ENCODE results near the gene TBC1D16.

DNA sequence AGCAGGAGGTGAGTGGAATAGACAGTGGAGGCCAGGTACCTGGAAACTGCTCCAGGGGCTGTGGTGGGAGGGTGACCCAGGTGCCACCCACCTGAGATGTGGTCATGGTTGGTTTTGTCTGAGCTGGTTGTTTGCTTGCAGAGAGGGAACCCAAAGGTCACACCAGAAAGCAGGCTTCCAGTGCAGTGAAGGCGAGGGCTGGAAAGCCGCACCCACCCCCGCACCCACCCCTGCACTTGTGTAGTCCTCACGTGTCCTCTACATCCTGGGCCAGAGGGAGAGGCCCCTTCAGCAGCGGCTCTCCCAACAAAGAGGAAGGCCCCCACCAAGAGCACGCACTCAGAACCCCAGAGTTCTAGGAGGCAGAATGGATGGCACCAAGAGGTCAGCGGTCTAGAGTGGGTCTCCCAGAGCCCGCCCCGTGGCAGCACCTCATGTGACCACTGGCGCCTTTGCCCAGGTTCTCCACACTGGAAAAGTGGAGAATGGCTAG, 103.8 kb downstream of the TBC1D16 start:
- TF ChIP-seq POLR2A (IDR thresholded peaks at IDR 0.05; ENCODE audit: extremely low read depth, insufficient read length) (no peak), MYC (IDR thresholded peaks at IDR 0.05; ENCODE audit: low read depth, low read length) (no peak)
- TF ChIP-seq, protein P1, sequence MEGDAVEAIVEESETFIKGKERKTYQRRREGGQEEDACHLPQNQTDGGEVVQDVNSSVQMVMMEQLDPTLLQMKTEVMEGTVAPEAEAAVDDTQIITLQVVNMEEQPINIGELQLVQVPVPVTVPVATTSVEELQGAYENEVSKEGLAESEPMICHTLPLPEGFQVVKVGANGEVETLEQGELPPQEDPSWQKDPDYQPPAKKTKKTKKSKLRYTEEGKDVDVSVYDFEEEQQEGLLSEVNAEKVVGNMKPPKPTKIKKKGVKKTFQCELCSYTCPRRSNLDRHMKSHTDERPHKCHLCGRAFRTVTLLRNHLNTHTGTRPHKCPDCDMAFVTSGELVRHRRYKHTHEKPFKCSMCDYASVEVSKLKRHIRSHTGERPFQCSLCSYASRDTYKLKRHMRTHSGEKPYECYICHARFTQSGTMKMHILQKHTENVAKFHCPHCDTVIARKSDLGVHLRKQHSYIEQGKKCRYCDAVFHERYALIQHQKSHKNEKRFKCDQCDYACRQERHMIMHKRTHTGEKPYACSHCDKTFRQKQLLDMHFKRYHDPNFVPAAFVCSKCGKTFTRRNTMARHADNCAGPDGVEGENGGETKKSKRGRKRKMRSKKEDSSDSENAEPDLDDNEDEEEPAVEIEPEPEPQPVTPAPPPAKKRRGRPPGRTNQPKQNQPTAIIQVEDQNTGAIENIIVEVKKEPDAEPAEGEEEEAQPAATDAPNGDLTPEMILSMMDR (IDR thresholded peaks at IDR 0.05; ENCODE audit: low read depth, low read length): no peak
- TF ChIP-seq, protein P2, sequence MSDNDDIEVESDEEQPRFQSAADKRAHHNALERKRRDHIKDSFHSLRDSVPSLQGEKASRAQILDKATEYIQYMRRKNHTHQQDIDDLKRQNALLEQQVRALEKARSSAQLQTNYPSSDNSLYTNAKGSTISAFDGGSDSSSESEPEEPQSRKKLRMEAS (IDR thresholded peaks at IDR 0.05; ENCODE audit: low read depth, low read length): no peak
